Activated T-helper 9 cell treated with anti-CD3 and anti-CD28 coated beads, Interleukin-2, amount 50 U/mL, for 16 hours (primary cell): ENCODE measurements around the gene PPP1R12B.
"Not testable (repeated sequence)": the region's sequence is repeated elsewhere in the genome, so short reads cannot be mapped to it uniquely, and the experiment has no call there.

Experiments used
- DNase-seq: peaks from one replicate; pipeline ENCODE4 v3.0.0-alpha.2; 2020; ENCODE audit warnings: low read depth

The PPP1R12B gene

DNA sequence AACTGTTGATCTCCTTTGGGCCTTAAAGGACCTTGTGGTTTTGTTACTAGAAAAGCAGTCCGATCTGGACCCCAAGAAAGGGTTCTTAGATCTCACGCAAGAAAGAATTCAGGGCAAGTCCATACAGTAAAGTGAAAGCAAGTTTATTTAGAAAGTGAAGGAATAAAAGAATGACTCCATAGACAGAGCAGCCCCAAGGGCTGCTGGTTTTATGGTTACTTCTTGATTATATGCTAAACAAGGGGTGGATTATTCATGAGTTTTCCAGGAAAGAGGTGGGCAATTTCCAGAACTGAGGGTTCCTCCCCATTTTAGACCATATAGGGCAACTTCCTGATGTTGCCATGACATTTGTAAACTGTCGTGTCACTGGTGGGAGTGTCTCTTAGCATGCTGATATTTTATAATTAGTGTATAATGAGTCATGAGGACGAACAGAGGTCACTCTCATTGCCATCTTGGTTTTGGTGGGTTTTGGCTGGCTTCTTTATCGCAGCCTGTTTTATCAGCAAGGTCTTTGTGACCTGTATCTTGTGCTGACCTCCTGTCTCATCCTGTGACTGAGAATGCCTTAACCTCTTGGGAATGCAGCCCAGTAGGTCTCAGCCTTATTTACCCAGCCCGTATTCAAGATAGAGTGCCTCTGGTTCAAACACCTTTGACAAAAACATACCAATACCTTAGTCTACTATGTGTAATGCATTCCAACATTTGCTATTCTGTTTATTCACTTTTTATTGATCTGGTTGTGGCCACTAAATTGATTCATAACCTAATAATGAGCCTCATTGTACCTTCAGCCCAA is 183.5 kb downstream of the PPP1R12B start:
- not testable (repeated sequence) for DNase-seq

DNA sequence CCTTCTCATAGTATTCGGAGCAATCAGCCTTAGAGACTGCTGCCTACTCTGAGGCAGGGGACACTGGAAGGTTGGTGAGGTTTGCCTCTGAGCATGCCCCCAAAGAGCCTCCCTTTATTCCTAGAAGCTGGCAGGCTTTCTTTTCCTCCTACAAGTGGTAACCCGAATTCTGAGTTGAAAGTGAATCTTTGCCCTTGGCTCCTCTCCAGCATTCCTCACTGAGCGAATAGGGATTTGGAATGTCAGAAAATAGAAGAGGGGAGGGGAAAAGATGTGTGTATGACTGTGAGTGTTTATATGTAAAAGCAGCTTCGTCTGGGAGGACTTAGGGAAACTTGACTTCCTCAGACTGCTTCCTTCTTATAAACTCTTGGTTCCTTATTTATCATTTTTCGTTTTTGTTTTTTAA is 190.7 kb downstream of the PPP1R12B start:
- DNase-seq = not testable (repeated sequence)

DNA sequence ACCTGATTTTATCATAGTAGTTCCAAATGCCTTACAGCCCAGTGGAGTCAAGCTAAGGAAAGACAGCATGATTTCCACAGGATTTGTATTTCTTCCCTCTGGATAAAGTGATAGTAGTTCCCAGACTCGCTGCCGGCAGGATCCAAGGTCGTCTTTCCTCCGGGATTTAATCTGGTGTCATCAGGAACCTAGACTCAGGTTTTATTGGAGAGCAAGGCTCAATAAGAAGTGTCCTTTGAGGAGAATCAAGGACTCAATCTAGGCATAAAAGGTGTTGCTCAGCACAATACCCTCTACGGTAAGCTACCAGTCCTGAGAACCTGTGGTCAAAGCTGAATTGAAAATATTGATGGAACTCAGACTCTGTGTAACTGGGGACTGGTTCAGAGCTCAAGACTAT is 191.1 kb downstream of the PPP1R12B start:
- DNase-seq = not testable (repeated sequence)

DNA sequence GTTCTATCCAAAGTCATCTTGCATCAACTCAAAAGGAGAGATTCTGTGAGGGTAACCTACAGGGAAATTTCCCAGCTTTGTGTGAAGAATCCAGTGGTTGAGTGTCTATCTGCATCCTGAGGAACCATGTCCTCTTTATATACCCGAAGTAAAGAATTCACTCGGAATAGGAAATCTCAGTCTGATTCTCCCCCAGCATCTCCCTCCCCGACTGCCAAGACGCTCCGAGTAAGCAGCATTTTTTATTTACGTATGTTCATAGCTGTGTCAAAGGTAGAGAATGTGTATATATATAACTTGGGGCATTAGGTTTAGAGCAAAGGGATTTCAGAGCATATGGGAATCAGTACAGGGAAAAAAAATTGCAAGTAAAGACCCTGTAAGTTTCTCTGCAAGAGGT is 191.5 kb downstream of the PPP1R12B start:
- DNase-seq = no peak

DNA sequence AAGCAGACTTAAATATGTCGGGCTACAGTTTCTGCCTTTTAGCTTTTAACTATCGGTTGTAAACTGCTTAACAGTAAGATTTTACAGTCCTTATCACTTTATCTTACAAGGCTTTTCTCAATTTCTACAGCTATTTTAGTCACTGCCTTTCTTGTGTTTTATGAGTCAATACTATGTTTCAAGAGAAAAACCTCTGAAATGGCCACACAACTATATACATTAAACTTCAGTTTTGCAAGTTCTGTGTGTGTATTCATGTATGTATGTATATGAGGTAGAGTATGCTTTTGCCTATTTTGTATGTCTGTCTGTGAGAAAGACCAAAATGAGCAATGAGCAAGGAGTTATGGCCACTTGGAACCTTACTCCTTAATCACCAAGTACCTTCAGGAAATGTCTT is 191.9 kb downstream of the PPP1R12B start:
- DNase-seq = no peak

DNA sequence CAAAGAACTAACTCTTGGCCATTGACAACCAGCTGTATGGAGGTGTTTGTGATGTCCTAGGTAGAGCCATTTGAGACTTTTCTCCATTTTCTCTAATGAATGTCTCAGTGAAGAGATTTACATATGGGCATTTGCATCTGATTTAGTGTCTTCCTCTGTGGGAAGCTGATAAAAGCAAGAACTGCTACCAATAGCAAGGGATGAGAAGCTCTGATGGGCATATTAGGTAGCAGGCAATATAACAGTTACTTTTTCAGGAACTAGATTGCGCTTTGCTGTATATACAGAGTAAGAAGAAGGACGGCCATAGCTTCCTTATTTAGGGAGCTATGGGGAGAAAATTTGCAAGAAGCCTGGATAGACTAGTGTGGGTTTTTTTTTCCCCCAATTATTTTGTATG is 192.4 kb downstream of the PPP1R12B start:
- not testable (repeated sequence) for DNase-seq

DNA sequence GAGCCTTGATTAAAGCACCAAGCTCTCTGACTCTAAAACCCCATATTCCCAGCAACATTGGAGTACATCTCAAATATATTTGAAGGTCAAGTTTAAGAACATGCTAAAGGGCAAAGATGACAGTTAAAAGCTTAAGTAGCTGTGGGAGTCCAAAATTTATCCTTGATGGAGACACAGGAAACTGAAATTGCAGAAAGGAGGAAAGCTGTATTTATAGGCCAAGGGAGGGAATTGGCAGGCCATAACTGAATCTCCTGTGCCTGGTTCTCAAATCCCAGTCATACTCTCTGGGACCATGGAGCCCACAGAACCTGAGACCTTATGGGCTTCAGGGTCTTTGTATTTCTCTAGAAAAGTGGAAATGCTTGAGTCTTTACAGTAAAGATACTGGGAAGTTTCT is 193.9 kb downstream of the PPP1R12B start:
- not testable (repeated sequence) for DNase-seq

DNA sequence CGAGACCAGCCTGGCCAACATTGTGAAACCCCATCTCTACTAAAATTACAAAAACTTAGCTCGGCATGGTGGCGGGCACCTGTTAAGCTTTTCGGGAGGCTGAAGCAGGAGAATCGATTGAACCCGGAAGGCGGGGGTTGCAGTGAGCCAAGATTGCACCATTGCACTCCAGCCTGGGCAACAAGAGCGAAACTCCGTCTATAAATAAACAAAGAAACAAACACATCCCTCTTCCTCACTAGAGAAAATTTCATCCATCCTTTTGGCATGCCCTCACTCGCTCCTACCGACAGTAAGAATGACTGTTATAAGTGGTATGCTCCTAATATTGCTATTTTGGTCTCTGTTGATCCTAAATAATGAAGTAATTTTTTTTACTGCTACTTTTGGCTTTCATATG is 195.0 kb downstream of the PPP1R12B start:
- DNase-seq = not testable (repeated sequence)

DNA sequence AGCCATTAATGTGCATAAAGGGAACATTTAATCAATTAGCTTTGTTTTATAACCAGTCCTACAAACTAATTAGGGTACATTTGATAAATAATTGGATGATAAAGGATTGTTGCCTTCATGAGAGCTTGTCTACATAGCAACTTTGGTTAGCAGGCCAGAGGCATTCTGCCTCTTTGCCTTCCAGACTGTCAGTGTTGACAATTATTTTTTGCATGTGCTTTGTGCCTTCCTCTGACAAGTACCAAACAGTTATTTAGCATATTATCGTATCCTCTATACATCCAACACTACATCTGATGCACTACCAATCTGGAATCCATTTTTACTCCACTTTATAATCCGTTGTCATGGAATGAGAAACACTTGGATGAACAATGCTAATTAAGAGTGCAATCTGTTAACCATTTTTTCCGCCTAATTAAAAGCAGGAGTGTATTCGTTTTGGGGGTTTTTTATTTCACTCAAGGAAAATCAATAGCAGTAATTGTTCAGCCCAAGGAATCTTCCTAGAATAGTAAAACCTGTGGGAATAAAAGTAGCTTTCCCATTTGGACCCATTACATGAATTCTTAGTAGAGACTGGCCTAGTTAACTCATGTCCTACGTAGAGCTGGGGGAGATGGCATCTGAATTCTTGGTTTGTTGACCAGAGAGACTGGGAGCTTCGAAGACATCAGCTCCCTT is 196.4 kb downstream of the PPP1R12B start:
- not testable (repeated sequence) for DNase-seq

DNA sequence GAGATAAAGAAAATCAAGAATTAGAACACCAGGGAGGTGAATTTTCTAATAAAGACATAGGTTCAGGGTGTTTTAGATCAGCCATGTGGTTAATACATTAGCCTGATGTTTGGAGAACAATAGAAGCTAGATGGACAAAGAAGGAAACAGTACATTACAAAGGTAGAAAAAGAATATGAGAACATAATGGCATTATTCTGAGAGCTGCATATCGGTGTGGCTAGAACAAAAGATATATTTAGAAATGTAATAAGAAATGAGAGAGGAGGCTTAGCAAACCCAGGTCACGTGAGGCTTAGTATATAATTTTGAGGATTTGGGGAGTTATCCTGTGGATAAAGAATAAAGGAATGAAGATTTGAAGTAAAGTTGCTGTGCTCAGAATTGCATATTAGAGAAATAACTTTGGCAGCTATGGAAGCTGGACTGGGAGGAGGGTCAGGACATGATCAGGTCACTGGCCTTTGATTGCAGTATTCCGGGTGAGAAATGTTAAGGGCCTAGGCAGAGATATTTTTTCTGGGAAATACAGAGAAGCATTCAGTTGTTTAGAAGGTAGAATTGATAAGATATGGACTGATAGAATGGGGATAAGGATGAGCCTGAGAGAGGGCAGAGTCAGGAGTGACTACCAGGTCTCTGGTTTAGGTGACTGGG is 197.3 kb downstream of the PPP1R12B start:
- not testable (repeated sequence) for DNase-seq

DNA sequence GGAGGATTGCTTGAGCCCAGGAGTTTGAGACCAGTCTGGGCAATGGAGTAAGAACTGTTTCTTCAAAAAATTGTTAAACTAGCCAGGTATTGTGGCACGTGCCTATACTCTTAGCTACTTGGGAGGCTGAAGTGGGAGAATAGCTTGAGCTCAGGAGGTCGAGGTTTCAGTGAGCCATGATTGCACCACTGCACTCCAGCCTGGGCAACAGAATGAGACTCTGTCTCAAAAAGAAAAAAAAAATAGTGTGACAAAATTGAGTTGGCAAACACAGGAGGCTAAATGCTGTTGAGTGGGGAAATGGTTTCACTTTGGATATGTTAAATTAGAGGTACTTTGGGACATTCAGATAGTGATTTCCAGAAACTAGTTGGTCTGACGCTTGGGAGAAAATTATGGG is 197.9 kb downstream of the PPP1R12B start:
- DNase-seq = not testable (repeated sequence)

DNA sequence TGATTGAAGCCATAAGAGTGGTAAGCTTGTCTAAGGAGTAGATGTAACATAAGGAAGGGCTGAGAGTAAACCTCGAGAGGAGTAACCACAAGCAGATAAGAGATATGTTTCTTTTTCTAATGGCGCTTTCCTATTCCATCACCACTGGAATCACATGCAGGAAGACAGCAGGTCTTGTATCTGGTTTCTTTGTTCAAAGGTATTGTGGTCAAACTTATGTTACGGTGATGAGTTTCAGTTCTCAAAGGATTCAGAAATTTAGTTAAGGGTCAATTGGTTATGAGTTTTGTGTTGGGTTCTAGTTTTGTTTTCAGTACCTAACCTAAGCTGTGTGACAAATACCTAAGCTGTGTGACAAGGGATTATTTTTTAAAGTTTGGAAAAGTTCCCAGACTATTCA is 198.3 kb downstream of the PPP1R12B start:
- not testable (repeated sequence) for DNase-seq

DNA sequence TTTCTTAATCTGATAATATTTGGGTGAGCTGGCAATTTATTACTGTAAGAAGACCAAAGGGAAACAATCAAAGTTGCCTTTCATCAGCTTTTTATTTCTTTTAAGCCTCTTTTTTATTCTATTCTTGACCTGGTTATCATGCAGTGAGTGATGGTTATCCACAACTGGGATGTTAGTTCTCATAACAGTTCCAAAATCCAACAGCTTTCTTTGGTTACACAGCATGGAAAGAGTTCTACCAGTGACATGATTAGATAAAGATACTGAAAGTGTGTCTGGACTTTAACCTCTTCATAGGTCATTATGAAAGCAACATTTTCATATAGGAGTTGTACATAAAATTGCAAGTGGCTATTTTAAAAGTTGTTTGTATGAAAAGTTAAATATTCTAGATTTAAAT is 198.7 kb downstream of the PPP1R12B start:
- no peak for DNase-seq

DNA sequence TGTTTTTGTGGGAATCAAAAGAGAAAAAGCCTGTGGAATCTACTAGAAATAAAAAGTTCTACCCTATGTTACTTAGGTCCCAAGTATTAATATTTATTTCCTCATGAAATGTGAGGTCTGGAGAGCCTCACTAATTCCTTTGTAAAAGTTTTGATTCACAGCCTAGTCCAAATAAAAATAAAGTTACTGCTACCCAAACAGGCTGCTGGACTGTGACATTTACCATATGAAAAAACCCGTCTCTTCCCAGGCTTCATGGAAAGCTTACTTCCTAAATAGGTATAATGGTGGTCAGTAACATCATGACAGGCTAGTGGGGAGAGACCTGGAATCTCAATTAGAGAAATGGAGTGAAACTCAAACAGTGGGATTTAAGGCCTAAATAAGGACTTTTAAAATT is 201.6 kb downstream of the PPP1R12B start:
- DNase-seq = not testable (repeated sequence)

DNA sequence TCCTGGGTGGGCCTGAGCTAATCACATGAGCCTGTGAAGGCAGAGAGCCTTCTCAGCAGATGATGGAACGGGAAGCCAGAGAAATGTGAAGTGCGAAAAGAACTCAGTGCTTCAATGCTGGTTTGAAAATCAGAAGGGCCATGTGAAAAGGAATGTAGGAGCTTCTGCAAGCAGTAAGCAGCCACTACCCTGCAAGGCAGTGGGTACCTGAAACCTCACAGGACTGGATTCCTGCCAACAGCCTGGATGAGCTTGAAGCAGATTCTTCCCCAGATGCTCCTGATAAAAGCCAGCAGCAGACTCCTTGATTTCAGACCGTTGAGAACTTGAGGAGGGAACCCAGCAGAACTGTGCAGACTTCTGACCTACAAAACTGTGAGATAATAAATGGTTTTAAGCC is 203.2 kb downstream of the PPP1R12B start:
- no peak for DNase-seq

DNA sequence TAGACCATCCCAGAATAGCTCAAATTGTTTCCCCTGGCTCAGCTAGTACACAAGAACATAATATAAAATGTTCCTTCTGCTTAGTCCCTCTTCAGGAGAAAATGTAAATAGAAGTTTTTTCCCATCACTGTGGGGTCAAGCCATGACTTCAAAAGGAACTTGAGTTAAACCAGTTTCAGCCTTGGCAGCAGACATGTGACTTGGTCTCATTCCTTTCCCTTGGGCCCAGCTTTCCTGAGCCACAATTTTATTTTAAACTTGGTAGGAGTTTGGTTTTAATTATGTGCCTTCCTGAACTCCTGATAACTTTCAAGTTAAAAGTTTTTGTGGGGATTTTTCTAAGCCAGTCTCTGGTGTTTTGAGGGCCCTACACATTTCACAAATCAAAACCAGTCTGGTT is 204.1 kb downstream of the PPP1R12B start:
- not testable (repeated sequence) for DNase-seq

DNA sequence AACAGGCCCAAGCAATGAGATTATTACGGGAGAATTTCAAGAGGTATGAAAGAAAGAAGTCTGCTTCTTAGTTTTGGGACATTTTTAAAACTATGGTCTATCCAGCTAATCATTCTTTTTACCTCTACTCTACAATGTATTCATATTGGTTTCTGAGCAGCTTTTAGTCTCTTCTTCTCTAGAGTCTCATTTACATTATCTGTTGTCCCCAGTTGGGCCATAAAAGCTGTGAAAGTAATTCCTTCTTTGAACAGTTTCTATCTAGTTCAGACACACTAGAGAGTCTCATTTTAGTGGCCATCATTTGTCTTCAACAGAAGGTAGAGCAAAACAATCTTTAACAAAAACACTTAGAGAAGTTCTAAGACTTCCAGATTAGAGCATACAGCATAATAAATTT is 204.6 kb downstream of the PPP1R12B start:
- not testable (repeated sequence) for DNase-seq

DNA sequence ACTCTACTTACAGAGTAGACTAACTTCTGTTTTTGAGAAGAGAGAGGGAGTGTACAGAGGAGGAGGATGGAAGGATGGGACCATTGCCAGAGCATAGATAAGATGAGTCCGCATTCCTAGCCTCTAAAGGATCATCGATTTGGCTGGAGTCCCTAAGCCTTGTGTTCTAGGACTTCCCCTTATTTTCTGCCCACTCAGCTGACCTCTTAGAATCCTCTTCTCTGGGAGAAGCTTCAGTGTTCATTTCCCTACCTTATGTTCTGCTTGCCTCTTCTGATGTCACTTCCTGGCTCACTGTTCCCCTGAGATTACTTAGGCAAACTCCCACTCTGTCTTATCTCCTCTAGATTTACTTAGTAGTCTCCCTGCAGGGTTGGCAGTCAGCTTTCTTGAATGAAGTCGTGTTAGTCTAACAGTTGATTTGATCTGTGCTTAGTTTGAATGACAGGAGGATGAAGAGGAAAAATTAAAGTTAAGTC is 205.1 kb downstream of the PPP1R12B start:
- DNase-seq = no peak

DNA sequence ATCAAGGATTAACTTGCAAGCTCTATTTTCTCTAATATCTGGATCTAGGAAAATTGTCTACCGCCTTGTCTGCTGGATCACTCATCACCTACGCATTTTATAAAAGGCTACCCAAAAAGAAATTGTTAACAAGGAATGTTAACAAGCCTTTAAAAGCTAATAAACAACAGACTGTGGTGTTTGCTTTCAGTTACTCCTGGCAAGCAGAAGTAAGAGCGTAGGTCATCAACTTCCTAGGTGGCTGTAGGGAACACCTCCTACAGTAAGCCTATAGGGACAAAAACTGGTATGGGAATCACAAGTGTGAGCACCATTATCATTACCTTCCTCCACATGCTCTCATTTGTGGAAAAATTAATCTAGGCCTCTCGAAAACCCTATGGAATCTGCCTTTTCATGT is 206.1 kb downstream of the PPP1R12B start:
- not testable (repeated sequence) for DNase-seq

DNA sequence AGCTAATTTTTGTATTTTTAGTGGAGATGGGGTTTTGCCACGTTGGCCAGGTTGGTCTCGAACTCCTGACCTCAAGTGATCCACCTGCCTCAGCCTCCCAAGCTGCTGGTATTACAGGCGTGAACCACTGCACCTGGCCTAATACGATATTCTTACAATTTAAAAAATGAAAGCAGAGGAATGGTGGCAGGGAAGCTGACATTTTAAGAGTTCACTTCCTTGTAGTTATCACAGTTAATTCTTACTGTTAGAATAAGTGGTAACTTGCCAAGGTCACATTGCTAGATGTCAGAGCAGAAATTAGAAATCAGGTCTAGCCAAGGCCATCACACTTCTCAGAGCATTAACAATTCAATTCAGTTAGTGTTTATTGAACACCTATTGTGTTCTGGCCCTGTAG is 207.5 kb downstream of the PPP1R12B start:
- not testable (repeated sequence) for DNase-seq

DNA sequence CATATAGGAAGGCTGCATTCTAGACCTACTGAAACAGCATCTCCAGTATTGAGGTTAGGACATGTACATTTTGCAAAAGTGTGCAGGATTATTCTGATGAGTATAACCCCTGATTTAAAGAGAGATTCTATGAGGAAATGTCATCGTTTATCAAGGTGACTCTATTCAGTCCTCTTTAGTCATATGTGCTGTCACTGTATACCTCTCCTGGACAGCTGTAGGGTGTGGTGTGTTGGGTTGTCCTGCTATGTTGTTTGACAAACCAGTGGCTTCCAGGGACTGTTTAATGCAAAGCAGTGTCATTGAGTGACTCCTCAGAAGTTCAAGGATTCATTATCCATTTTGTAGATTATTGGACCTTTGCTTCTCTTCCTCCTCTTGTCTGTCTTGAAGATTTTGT is 209.2 kb downstream of the PPP1R12B start:
- DNase-seq = not testable (repeated sequence)

DNA sequence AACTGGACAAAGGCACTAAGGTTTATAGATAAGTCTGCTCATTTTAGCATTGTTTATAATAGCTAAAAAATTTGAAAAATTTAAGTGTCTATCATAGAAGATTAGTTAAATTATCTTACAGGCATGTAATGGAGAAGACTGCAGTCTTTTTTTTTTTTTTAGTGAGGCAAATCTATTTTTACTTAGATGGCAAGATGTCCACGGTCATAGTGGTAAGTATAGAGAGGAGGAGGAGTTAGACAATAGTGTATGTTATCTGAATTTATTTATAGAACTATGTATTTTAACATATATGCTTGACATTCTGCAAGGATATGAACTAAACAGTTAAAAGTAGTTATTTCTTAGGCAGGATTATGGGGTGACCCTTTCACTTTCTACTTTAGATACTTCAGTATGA is 212.7 kb downstream of the PPP1R12B start:
- no peak for DNase-seq
